Esophagus muscularis mucosa (tissue), 4 donors: ENCODE results near the gene MBNL1. TPM values are rescaled to one million over a fixed set of nuclear protein-coding genes. Genes with fewer than 3 reads are reported as not detected.

ENCODE experiments used
- DNase-seq: peaks from one replicate; pipeline ENCODE4 v3.0.0-alpha.2; 2017; ENCODE audit errors: extremely low spot score
- H3K27ac ChIP-seq, 4 donors: fragments of 200-600 bp; sonication (generic); replicated peaks in 1 of 4; 1 replicate in 3 of 4; 2 replicates in 1 of 4; pipeline ENCODE4 v1.5.1; 2016 to 2019; ENCODE audit warnings: mild to moderate bottlenecking in 1 of 4
- H3K27me3 ChIP-seq, 4 donors: fragments of 200-600 bp; sonication (generic); one replicate each; pipeline versions ENCODE4 v1.5.1 to v1.6.0; 2016 to 2019
- H3K36me3 ChIP-seq, 4 donors: fragments of 200-600 bp; sonication (generic); one replicate each; pipeline ENCODE4 v1.5.1; 2016 to 2019
- H3K4me1 ChIP-seq, 4 donors: fragments of 200-600 bp; sonication (generic); one replicate each; pipeline ENCODE4 v1.5.1; 2016 to 2019
- H3K4me3 ChIP-seq, 4 donors: fragments of 200-600 bp; sonication (generic); 1 replicate in 2 of 4; 2 replicates in 2 of 4; pipeline ENCODE4 v1.5.1; 2016 to 2019; ENCODE audit warnings: mild to moderate bottlenecking in 4 of 4, moderate library complexity in 1 of 4
- H3K9me3 ChIP-seq, 4 donors: fragments of 200-600 bp; sonication (generic); 1 replicate in 3 of 4; 2 replicates in 1 of 4; pipeline ENCODE4 v1.5.1; 2016 to 2019
- EP300 ChIP-seq: sonication (generic); formaldehyde crosslinking; IDR thresholded peaks from one replicate; pipeline ENCODE4 v1.6.1; 2017; ENCODE audit warnings: antibody characterized with exemption
- POLR2A ChIP-seq: fragments of 450-650 bp; IDR thresholded peaks from one replicate; pipeline ENCODE4 v1.6.1; 2017; ENCODE audit warnings: antibody characterized with exemption, moderate library complexity, mild to moderate bottlenecking, low read depth
- POLR2AphosphoS5 ChIP-seq, 2 donors: sonication (generic); formaldehyde crosslinking; IDR thresholded peaks; one replicate each; pipeline ENCODE4 v1.6.1; 2017; ENCODE audit warnings: antibody characterized with exemption in 2 of 2
- WGBS: methylation state at CpG from one replicate; pipeline ENCODE4 v1.1.5; 2018; 5-methylcytosine and 5-hydroxymethylcytosine counted together
- intact Hi-C: fragments of 100-400 bp; cut with DNase I; formaldehyde crosslinking; loops from one replicate; pipeline ENCODE4 v1.15.1; 2023
- total RNA-seq, 4 donors: library from RNA; depleted of rRNA; stranded (reverse); fragments of >200 nt; gene quantifications; one replicate each; pipeline versions ENCODE4 v1.1.0 to v1.2.1, GENCODE V29; 2016
- TF ChIP-seq, protein P1 (sequence below), 3 experiments: fragments of 200-600 bp in 2 of 3; fragments of 450-650 bp in 1 of 3; sonication (generic) in 2 of 3; IDR thresholded peaks; one replicate each; pipeline ENCODE4 v1.5.1; 2017 to 2019; ENCODE audit warnings: antibody characterized with exemption in 3 of 3, mild to moderate bottlenecking in 2 of 3, moderate library complexity in 1 of 3

The MBNL1 gene
- total RNA-seq, 4 donors from 2014 or later, result 635 to 868 (median 720) TPM

GRCh38 chr3:152305075-152305474, 36.3 kb downstream of the MBNL1 start:
- TF ChIP-seq POLR2AphosphoS5 (IDR thresholded peaks at IDR 0.05), result peak in 1 of 2 donors; percentile 9
- TF ChIP-seq POLR2A, result no peak
- TF ChIP-seq, protein P1, sequence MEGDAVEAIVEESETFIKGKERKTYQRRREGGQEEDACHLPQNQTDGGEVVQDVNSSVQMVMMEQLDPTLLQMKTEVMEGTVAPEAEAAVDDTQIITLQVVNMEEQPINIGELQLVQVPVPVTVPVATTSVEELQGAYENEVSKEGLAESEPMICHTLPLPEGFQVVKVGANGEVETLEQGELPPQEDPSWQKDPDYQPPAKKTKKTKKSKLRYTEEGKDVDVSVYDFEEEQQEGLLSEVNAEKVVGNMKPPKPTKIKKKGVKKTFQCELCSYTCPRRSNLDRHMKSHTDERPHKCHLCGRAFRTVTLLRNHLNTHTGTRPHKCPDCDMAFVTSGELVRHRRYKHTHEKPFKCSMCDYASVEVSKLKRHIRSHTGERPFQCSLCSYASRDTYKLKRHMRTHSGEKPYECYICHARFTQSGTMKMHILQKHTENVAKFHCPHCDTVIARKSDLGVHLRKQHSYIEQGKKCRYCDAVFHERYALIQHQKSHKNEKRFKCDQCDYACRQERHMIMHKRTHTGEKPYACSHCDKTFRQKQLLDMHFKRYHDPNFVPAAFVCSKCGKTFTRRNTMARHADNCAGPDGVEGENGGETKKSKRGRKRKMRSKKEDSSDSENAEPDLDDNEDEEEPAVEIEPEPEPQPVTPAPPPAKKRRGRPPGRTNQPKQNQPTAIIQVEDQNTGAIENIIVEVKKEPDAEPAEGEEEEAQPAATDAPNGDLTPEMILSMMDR (IDR thresholded peaks at IDR 0.05), result no peak
- Histone ChIP-seq H3K27ac (peak overlapping the region; percentile 62 to 84 (median 84)), H3K4me1 (peaks cover 65 to 97% (median 93%) of the 10 kb centered on the region in 4 donors)

DNA sequence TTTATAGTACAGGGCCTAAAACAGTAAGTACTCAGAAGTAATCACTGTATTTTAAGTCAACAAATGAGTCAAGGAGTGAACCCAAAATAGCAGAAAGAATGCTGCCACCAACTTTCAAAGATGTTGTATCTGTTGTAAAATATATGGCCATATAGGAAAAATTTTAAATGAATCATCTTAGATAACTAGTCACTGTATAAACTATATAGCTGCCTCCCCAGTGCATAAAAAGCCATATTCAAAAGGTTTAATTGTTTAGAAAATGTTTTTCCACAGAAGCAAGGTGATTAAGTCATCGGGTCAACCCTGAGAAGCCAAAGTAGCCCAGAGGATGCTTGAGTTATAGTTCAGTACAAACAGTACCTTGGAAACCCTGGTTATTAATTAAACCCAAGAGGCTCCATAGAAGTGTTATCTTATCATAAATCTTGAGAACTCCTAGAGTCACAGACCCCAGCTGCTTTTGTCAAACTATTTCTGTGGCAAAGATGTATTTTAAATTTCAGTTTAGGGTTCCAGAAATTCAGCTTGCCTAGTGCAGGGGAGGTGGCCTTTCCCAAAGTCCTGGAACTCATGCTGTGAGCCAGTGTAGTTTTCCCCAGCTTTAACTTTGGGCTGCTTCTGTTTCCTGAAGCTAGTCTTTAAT, 39.2 kb downstream of the MBNL1 start:
- H3K27ac ChIP-seq, result peak overlapping the region; percentile 62 to 84 (median 84)
- WGBS, result 58% methylated on average over 1 of the region's 1 CpG
- H3K27me3 ChIP-seq, result no peaks in the 10 kb centered on the region
- no peak for DNase-seq
- no peaks in the 10 kb centered on the region for H3K9me3 ChIP-seq
- H3K36me3 ChIP-seq, result no peaks in the 10 kb centered on the region
- peaks cover 68 to 83% (median 83%) of the 10 kb centered on the region in 4 donors for H3K4me1 ChIP-seq
- no peak for TF ChIP-seq EP300
- no peak for TF ChIP-seq POLR2A
- TF ChIP-seq, protein P1 (IDR thresholded peaks at IDR 0.05), result no peak
- TF ChIP-seq POLR2AphosphoS5 (IDR thresholded peaks at IDR 0.05), result no peak
- intact Hi-C loops, result loop anchor here (10.0 kb wide), 1 partner anchor 97 kb away; no protein-coding TSS in a partner anchor
- no peak overlapping the region for H3K4me3 ChIP-seq

More at GRCh38 chr3:152305075-152305474, 36.3 kb downstream of the MBNL1 start:
- Histone ChIP-seq H3K36me3 (no peaks in the 10 kb centered on the region), H3K9me3 (no peaks in the 10 kb centered on the region), H3K4me3 (peak overlapping the region in 2 of 4 donors; percentile 9 to 54), H3K27me3 (no peaks in the 10 kb centered on the region)
- WGBS, result 42% methylated on average over 2 of the region's 2 CpGs
- no peak for DNase-seq
- intact Hi-C loops, result loop anchor here (10.0 kb wide), 1 partner anchor 100 kb away; no protein-coding TSS in a partner anchor

DNA sequence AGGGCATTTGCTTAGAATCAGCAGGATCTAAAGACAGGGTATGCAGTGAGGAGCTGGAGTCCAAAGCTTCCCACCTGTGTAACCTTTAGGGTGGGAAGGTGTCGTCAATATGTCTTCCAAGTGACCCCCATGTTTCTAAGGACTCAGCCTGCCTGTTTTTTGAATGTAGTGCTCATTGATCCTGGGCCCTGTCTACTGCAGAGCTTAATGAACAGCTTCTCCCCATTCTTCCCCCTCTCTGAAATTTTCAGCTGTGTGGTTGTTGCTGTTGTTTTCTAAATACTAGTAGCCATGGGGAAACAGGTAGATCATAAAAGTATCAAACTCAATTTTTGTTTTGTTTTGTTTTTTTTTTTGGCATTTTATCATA, 39.7 kb downstream of the MBNL1 start:
- 92% methylated on average over 1 of the region's 1 CpG for WGBS
- Histone ChIP-seq H3K36me3 (no peaks in the 10 kb centered on the region), H3K27me3 (no peaks in the 10 kb centered on the region), H3K4me3 (no peak overlapping the region), H3K9me3 (no peaks in the 10 kb centered on the region), H3K27ac (peak overlapping the region; percentile 62 to 84 (median 84)), H3K4me1 (peaks cover 66 to 83% (median 81%) of the 10 kb centered on the region in 4 donors)
- TF ChIP-seq, protein P1 (IDR thresholded peaks at IDR 0.05), result no peak
- TF ChIP-seq POLR2A, result no peak
- TF ChIP-seq EP300, result no peak
- TF ChIP-seq POLR2AphosphoS5 (IDR thresholded peaks at IDR 0.05), result no peak
- no peak for DNase-seq
- intact Hi-C loops, result loop anchor here (10.0 kb wide), 1 partner anchor 96 kb away; no protein-coding TSS in a partner anchor

DNA sequence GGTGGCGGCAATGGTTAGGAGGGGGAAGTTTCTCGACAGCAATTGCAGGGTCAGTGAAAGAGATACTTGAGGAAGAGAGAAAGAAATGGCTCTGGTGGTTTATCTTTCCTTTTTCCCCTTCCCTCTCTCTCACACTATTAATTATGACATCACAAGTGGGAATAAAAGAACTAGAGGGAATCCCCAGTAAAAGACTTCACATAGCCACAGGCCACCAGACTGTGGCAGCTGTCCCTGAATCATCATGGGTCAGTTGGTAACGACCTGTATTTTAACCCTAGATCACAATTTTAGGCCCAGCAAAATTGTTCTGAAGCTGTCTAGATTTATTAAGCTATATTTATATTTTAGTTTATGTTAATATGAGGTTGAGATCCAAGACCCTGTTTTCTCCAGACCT, 40.3 kb downstream of the MBNL1 start:
- TF ChIP-seq POLR2A (no peak), EP300 (no peak), POLR2AphosphoS5 (IDR thresholded peaks at IDR 0.05) (no peak)
- TF ChIP-seq, protein P1 (IDR thresholded peaks at IDR 0.05), result no peak
- no peak for DNase-seq
- Histone ChIP-seq H3K4me3 (peak overlapping the region in 2 of 4 donors; percentile 19 to 24), H3K36me3 (no peaks in the 10 kb centered on the region), H3K4me1 (peaks cover 60 to 82% (median 79%) of the 10 kb centered on the region in 4 donors), H3K27me3 (no peaks in the 10 kb centered on the region), H3K9me3 (no peaks in the 10 kb centered on the region), H3K27ac (peak overlapping the region; percentile 62 to 84 (median 84))
- intact Hi-C loops, result loop anchor here (10.0 kb wide), 1 partner anchor 96 kb away; no protein-coding TSS in a partner anchor
- 60% methylated on average over 3 of the region's 3 CpGs for WGBS
